HTR-8/SVneo (cell line): ENCODE data around the gene SELENOM.
"Not testable (repeated sequence)": the region's sequence is repeated elsewhere in the genome, so short reads cannot be mapped to it uniquely, and the experiment has no call there.

Experiments
- DNase-seq: peaks from one replicate; pipeline ENCODE4 v3.0.0; 2011; ENCODE audit warnings: low spot score, mixed read lengths; ENCODE audit not compliant: insufficient read length
- FAIRE-seq: peaks from 2 replicates; lab custom pipeline; 2011; peaks lifted over from hg19 to GRCh38; lab: Jason Lieb, UNC

SELENOM gene

GRCh38 chr22:31081963-31082605 is 25.3 kb downstream of the SELENOM start:
- FAIRE-seq = no peak
- DNase-seq = no peak

- DNase-seq = peak; percentile 82
- FAIRE-seq = peak; percentile 80
Observed at GRCh38 chr22:31080848-31081649, 26.3 kb downstream of the SELENOM start, which contains the start of gene SMTN. SMTN (plus strand) TSS chr22:31081318; CDS start chr22:31083259, 1,941 bp downstream.

GRCh38 chr22:31080164-31080847 is 27.1 kb downstream of the SELENOM start:
- FAIRE-seq = no peak
- DNase-seq = no peak

- FAIRE-seq (no peak), DNase-seq (no peak)
Observed at GRCh38 chr22:31079095-31079642, 28.2 kb downstream of the SELENOM start.

- not testable (repeated sequence) for DNase-seq, FAIRE-seq
Observed at GRCh38 chr22:31078389-31078788, 29.0 kb downstream of the SELENOM start.

GRCh38 chr22:31077681-31078080 is 29.7 kb downstream of the SELENOM start:
- DNase-seq = no peak
- no peak for FAIRE-seq

GRCh38 chr22:31075961-31076360 is 31.4 kb downstream of the SELENOM start:
- FAIRE-seq (no peak), DNase-seq (no peak)

GRCh38 chr22:31073545-31074145 is 33.7 kb downstream of the SELENOM start:
- not testable (repeated sequence) for FAIRE-seq, DNase-seq

- FAIRE-seq, DNase-seq: not testable (repeated sequence)
Observed at GRCh38 chr22:31073125-31073524, 34.2 kb downstream of the SELENOM start.

- DNase-seq, FAIRE-seq: not testable (repeated sequence)
Observed at GRCh38 chr22:31069691-31070314, 37.6 kb downstream of the SELENOM start.

- DNase-seq (no peak), FAIRE-seq (no peak)
Observed at GRCh38 chr22:31068970-31069369, 38.4 kb downstream of the SELENOM start.

GRCh38 chr22:31064369-31064768 is 43.0 kb downstream of the SELENOM start:
- DNase-seq (no peak), FAIRE-seq (no peak)

- no peak for FAIRE-seq
- DNase-seq = no peak
Observed at GRCh38 chr22:31062566-31063230, 44.7 kb downstream of the SELENOM start.

- not testable (repeated sequence) for FAIRE-seq
Observed at GRCh38 chr22:31059663-31060062, 47.7 kb downstream of the SELENOM start.

GRCh38 chr22:31056986-31057599 is 50.3 kb downstream of the SELENOM start:
- FAIRE-seq (no peak), DNase-seq (no peak)

More at GRCh38 chr22:31059663-31060062, 47.7 kb downstream of the SELENOM start:
- not testable (repeated sequence) for DNase-seq

- DNase-seq (peak; percentile 59), FAIRE-seq (no peak)
Observed at GRCh38 chr22:31055635-31056159, 51.7 kb downstream of the SELENOM start.

- DNase-seq (no peak), FAIRE-seq (no peak)
Observed at GRCh38 chr22:31055117-31055634, 52.2 kb downstream of the SELENOM start.
